GM10266 (cell line): ENCODE results near the gene NBPF3.
"Not testable (repeated sequence)": the region's sequence is repeated elsewhere in the genome, so short reads cannot be mapped to it uniquely, and the experiment has no call there.

Experiments used
- DNase-seq: peaks from one replicate; pipeline ENCODE4 v3.0.0; 2012; ENCODE audit errors: extremely low spot score
- TF ChIP-seq, protein P1 (sequence below): IDR thresholded peaks from 2 replicates; pipeline ENCODE4 v1.5.1; 2012; ENCODE audit warnings: mild to moderate bottlenecking, low read depth; ENCODE audit not compliant: control insufficient read depth, insufficient read depth; ENCODE audit errors: missing control alignments

NBPF3 gene

DNA sequence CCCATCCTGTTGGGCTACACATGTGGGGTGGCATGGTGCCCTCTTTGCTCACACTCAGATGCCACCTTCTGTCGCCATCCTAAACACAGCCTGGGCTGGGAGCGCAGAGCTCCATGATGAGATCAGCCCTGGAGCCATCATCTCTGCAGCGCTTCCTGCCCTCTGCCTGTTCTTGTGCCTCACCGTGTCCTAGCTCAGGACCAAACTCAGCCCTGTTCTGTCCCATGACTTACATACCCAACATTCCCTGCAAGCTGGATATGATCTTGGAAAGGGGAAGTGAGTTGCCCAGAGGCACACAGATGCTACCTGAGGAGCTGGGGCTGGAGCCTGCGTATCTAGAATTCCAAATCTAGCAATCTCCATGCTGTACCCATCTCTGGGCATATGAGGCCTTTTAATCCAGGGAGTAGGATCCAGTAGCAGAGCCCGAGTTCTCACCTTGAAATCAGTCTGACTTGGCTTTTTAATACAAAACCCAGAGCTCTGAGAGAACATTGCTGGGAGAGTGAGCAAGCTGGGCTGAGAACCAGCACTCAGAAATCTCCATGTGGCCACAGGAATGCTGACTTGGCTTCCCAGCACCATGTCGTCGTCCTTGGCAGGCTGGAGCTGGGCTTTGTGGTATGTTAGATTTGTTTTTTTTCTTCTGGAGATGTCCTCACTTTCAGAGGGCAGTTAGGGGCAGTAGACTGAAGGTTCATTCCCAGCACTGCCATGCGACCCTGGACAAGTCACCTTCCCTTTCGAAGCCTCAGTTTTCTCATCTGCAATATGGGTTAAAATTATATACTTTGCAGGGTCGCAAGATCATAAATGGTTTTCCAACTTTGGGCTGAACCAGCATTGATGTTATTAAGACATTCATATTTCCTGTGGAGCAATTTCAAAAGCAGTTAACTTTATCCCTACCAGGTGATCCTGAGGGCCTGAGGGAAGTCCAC lies 71.9 kb downstream of the NBPF3 start:
- TF ChIP-seq, protein P1, sequence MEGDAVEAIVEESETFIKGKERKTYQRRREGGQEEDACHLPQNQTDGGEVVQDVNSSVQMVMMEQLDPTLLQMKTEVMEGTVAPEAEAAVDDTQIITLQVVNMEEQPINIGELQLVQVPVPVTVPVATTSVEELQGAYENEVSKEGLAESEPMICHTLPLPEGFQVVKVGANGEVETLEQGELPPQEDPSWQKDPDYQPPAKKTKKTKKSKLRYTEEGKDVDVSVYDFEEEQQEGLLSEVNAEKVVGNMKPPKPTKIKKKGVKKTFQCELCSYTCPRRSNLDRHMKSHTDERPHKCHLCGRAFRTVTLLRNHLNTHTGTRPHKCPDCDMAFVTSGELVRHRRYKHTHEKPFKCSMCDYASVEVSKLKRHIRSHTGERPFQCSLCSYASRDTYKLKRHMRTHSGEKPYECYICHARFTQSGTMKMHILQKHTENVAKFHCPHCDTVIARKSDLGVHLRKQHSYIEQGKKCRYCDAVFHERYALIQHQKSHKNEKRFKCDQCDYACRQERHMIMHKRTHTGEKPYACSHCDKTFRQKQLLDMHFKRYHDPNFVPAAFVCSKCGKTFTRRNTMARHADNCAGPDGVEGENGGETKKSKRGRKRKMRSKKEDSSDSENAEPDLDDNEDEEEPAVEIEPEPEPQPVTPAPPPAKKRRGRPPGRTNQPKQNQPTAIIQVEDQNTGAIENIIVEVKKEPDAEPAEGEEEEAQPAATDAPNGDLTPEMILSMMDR: no peak
- DNase-seq: no peak

GRCh38 chr1:21514245-21514644 lies 74.3 kb downstream of the NBPF3 start:
- peak; percentile 67 for DNase-seq
- TF ChIP-seq, protein P1: no peak

DNA sequence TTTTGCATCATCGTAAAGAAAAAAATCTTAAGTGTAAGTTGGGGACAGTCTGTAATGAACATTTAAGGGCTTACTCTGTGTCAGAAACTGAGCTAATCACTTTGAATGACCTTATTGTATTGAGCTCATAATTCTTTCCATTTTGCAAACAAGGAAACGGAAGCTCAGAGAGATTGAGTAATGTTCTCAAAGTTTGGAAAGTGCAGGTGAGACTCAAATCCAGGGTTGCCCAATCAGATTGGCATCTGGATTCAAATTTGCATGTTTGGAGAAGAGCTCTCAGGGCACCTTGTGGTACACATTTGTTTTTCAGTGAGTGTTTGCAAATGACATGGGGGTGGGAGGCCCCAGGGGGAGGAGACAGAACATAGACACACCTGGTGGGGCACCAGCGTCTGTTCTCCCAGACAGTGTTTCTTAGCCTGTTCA lies 77.2 kb downstream of the NBPF3 start:
- DNase-seq: no peak

DNA sequence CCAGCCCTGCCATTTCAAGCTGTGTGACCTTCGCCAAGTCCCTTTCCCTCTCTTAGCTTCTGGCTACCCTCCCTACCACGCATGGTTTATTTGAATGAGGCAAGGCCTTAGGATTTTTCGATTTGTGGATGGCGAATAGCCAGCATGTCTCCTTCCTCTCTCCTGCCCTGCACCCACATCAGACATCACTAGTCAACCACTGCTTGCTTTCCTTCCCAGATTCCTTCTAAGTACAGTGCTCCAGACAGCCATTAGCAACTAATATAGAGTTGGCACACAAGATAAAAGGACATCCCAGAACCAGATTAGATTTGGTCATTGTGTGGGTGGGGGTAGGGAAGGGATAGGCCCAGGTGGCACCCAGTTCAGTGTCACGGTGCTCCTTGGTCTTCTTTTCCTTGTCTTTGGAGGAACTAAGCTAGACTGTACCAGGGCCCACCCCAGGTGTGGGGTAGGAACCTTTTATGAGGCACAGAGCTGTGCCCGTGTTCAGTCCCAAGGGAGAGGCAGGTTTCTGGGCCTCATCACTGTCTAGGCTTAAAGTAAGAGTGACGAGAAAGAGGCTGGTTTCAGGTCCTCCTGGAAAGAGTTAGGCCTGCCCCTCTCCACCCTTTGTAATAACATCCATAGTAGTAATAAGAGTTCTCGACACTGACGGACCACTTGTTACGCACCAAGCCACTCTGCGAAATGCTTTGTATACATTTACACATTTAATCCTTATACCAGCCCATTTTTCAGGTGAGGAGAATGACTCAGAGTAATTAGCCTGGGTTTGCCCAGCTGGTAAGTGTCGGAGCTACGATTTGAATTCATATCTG lies 77.9 kb downstream of the NBPF3 start:
- TF ChIP-seq, protein P1: no peak
- no peak for DNase-seq

More for the DNA sequence above, 77.2 kb downstream of the NBPF3 start:
- TF ChIP-seq, protein P1: no peak

GRCh38 chr1:21518774-21519455 lies 79.0 kb downstream of the NBPF3 start:
- no peak for DNase-seq
- TF ChIP-seq, protein P1: no peak

DNA sequence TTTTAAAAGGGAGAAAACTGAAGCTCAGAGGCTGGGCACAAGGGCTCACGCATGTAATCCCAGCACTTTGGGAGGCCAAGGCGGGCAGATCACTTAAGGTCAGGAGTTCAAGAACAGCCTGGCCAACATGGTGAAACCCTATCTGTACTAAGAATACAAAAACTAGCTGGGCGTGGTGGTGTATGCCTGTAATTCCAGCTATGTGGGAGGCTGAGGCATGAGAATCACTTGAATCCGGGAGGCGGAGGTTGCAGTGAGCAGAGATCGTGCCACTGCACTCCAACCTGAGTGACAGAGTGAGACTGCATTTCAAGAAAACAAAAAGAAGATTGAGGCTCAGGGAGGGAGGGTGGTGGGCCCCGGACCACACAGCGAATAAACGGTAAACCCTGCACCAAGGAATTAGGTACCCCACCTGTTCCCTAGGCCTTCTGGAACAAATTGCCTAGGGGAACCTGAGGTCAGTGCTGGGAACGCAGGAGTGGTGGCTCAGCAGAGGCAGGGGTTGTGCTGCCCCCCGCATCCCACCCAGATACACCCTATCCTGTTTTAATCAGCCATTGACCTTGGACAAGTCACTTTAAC lies 79.6 kb downstream of the NBPF3 start:
- not testable (repeated sequence) for DNase-seq
